ENCODE results near the gene TMEM44.

DNA sequence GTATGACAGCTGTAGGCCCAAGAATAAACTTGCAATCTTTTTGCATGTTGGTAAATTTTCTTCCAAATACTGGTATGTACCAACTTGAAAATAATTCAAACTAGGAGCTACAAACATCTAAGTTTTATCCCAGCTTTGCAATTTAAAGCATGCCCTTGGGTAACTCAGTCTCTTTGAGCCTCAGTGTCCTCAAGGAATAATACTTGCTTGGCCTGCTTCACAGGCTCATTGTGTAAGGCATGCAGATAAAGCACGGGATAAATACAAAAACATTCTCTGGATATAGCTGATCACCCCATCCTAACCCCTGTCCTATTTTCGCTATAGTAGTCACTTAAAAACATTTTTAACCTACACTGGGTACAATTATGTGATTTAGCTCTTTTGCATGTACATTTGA, 9.6 kb upstream of the TMEM44 start:
- TF ChIP-seq, protein P1, sequence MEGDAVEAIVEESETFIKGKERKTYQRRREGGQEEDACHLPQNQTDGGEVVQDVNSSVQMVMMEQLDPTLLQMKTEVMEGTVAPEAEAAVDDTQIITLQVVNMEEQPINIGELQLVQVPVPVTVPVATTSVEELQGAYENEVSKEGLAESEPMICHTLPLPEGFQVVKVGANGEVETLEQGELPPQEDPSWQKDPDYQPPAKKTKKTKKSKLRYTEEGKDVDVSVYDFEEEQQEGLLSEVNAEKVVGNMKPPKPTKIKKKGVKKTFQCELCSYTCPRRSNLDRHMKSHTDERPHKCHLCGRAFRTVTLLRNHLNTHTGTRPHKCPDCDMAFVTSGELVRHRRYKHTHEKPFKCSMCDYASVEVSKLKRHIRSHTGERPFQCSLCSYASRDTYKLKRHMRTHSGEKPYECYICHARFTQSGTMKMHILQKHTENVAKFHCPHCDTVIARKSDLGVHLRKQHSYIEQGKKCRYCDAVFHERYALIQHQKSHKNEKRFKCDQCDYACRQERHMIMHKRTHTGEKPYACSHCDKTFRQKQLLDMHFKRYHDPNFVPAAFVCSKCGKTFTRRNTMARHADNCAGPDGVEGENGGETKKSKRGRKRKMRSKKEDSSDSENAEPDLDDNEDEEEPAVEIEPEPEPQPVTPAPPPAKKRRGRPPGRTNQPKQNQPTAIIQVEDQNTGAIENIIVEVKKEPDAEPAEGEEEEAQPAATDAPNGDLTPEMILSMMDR (IDR thresholded peaks at IDR 0.05) = no peak
- TF ChIP-seq POLR2A (IDR thresholded peaks at IDR 0.05) = no peak
- TF ChIP-seq POLR2AphosphoS5 (IDR thresholded peaks at IDR 0.05) = no peak
